ENCODE results near the gene QTRT2. TPM values are rescaled to one million over a fixed set of nuclear protein-coding genes. Genes with fewer than 3 reads are reported as not detected.
A peak's percentile ranks its signal among the peaks of the same experiment; 100 is the strongest.

Gene QTRT2
- total RNA-seq, 6 donors from 2014 or later: 14.7 to 25.7 (median 22.8) TPM

DNA sequence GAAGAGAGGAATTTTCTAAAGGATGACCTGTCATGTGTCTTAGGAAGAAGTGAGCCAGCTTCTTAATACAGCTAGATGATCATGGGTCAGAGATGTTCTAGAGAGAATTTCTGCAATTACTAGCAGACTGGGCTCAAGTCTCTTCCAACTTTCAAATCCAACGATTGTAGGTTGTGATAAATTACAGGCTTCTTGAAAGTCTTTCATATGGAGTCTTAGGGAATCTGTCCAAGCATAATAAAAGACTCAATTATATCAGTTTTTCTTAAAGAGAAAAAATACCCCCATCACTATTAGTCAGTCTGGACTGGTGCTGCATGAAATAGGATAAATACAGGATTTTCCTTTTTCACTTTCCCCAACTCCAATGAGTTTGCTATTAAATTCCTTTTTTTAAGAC, 63.2 kb downstream of the QTRT2 start:
- DNase-seq (no peak), ATAC-seq (ENCODE audit: low FRiP score in 2 of 2) (no peak)
- Histone ChIP-seq H3K9me3 (no peaks in the 10 kb centered on the region), H3K4me1 (peaks cover 6 to 16% (median 8%) of the 10 kb centered on the region in 4 donors), H3K36me3 (no peaks in the 10 kb centered on the region), H3K27me3 (no peaks in the 10 kb centered on the region), H3K4me3 (no peak overlapping the region), H3K27ac (no peak overlapping the region)
- TF ChIP-seq, protein P1, sequence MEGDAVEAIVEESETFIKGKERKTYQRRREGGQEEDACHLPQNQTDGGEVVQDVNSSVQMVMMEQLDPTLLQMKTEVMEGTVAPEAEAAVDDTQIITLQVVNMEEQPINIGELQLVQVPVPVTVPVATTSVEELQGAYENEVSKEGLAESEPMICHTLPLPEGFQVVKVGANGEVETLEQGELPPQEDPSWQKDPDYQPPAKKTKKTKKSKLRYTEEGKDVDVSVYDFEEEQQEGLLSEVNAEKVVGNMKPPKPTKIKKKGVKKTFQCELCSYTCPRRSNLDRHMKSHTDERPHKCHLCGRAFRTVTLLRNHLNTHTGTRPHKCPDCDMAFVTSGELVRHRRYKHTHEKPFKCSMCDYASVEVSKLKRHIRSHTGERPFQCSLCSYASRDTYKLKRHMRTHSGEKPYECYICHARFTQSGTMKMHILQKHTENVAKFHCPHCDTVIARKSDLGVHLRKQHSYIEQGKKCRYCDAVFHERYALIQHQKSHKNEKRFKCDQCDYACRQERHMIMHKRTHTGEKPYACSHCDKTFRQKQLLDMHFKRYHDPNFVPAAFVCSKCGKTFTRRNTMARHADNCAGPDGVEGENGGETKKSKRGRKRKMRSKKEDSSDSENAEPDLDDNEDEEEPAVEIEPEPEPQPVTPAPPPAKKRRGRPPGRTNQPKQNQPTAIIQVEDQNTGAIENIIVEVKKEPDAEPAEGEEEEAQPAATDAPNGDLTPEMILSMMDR (IDR thresholded peaks at IDR 0.05): no peak
- no peak for TF ChIP-seq EP300 (IDR thresholded peaks at IDR 0.05)
- no peak for TF ChIP-seq POLR2AphosphoS5 (IDR thresholded peaks at IDR 0.05)
- TF ChIP-seq POLR2A (IDR thresholded peaks at IDR 0.05): no peak
- WGBS, 2 donors: 73 to 85% methylated on average over 1 of the region's 1 CpG

DNA sequence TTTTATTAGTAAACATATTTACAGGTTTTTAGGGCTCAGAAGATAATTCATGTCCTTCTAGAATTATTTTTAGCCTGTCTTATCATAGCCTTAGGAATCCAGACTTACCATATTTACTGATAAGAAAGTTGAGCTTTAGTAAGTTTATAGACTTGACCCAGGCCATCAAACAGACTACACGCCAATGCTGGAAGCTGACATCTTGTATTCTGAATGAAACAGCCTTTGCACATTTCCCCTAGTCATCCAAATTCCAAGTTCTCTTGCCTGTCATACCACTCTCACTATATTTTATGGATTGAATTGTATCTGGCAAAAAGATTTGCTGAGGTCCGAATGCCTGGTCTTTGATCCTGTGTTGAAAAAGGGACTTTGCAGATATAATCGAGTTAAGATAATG, 63.7 kb downstream of the QTRT2 start:
- Histone ChIP-seq H3K4me3 (no peak overlapping the region), H3K27me3 (no peaks in the 10 kb centered on the region), H3K36me3 (no peaks in the 10 kb centered on the region), H3K9me3 (no peaks in the 10 kb centered on the region), H3K4me1 (peaks cover 6 to 16% (median 8%) of the 10 kb centered on the region in 4 donors), H3K27ac (no peak overlapping the region)
- WGBS, 2 donors: 83 to 88% methylated on average over 3 of the region's 3 CpGs
- DNase-seq (no peak), ATAC-seq (ENCODE audit: low FRiP score in 2 of 2) (no peak)
- TF ChIP-seq POLR2A (IDR thresholded peaks at IDR 0.05) (no peak), POLR2AphosphoS5 (IDR thresholded peaks at IDR 0.05) (no peak), EP300 (IDR thresholded peaks at IDR 0.05) (no peak)
- TF ChIP-seq, protein P1 (IDR thresholded peaks at IDR 0.05): no peak

DNA sequence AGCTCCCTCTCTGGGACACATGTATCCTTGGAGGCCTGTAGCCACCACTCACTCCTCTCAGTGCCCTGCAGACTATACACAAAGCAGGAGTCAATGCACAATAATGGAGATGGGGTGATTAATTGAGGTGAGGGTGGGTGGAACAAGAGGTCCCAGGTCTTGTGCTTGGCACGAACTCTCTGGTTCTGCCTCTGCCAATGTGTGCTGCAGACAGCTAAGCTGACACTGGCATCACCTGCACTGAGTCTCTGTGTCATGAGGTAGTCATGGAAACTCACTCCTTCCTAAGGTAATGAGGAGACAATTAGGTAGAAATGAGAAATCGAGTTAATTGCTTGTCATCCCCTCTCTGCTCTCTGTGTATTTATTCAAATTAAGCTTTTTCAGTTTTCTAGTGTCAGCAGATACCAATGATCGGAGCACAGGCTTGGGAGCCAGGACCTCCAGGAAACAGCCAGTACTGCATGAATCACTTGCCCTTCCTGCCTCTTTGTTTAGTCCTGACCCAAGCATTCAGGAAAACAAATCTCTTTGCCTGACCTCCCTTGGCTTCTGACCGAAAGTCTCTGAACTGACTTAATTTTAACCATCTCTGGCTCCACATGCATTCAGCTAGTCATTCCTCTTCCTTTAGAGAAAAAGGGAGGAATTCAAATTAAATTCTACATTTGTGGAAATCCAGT, 65.6 kb downstream of the QTRT2 start:
- H3K4me3 ChIP-seq: no peak overlapping the region
- ATAC-seq (ENCODE audit: low FRiP score in 2 of 2) (peak in 1 of 2 donors; percentile 63), DNase-seq (no peak)
- no peaks in the 10 kb centered on the region for H3K9me3 ChIP-seq
- WGBS, 2 donors: 50 to 54% methylated on average over 4 of the region's 4 CpGs
- H3K4me1 ChIP-seq: peaks cover 6 to 16% (median 8%) of the 10 kb centered on the region in 4 donors
- no peaks in the 10 kb centered on the region for H3K27me3 ChIP-seq
- peak overlapping the region; percentile 50 to 87 (median 66) for H3K27ac ChIP-seq
- no peaks in the 10 kb centered on the region for H3K36me3 ChIP-seq
- TF ChIP-seq POLR2AphosphoS5 (IDR thresholded peaks at IDR 0.05) (peak; percentile 7 to 24), POLR2A (IDR thresholded peaks at IDR 0.05) (no peak), EP300 (IDR thresholded peaks at IDR 0.05) (no peak)
- TF ChIP-seq, protein P1 (IDR thresholded peaks at IDR 0.05): peak in 1 of 6 experiments; percentile 16

DNA sequence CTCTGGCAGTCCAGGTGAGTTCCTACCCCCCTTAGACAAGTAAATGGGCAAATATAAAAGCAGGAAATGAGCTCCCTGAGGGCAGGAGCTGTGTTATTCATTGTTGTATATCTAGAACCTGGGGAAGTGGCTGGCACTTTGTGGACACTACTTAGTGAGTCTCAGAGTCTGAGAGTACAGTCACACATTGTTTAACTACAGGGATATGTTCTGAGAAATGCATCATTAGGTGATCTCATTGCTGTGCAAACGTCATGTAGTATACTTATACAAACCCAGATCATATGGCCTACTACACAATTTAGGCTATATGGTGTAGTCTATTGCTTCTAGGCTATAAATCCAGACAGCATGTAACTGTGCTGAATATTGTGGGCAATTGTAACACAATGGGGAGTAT, 69.9 kb downstream of the QTRT2 start:
- H3K27ac ChIP-seq: no peak overlapping the region
- WGBS, 2 donors: 62 to 72% methylated on average over 1 of the region's 1 CpG
- DNase-seq (no peak), ATAC-seq (ENCODE audit: low FRiP score in 2 of 2) (no peak)
- no peaks in the 10 kb centered on the region for H3K9me3 ChIP-seq
- H3K27me3 ChIP-seq: no peaks in the 10 kb centered on the region
- H3K4me3 ChIP-seq: no peak overlapping the region
- TF ChIP-seq, protein P1 (IDR thresholded peaks at IDR 0.05): no peak
- TF ChIP-seq EP300 (IDR thresholded peaks at IDR 0.05): no peak
- no peak for TF ChIP-seq POLR2A (IDR thresholded peaks at IDR 0.05)
- TF ChIP-seq POLR2AphosphoS5 (IDR thresholded peaks at IDR 0.05): no peak
- H3K4me1 ChIP-seq: peaks cover 6 to 16% (median 8%) of the 10 kb centered on the region in 4 donors
- no peaks in the 10 kb centered on the region for H3K36me3 ChIP-seq

DNA sequence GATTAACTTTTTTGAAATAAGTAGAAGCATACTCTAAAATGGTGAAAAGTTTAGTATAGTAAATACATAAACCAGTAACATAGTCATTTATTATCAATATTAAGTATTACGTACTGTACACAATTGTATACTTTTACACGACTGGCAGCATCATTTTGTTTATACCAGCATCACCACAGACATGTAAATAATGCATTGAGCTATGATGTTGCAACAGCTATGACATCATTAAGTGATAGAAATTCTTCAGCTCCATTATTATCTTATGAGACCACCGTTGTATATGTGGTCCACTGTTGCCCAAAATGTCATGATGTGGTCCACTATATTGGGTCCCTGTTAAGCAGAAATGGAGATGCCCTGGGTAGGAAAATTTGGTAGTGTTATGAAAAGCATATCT, 71.0 kb downstream of the QTRT2 start:
- Histone ChIP-seq H3K27me3 (no peaks in the 10 kb centered on the region), H3K4me1 (peaks cover 0 to 8% (median under 1%) of the 10 kb centered on the region in 4 donors), H3K9me3 (no peaks in the 10 kb centered on the region), H3K4me3 (no peak overlapping the region), H3K27ac (no peak overlapping the region), H3K36me3 (no peaks in the 10 kb centered on the region)
- TF ChIP-seq POLR2AphosphoS5 (IDR thresholded peaks at IDR 0.05) (no peak), EP300 (IDR thresholded peaks at IDR 0.05) (no peak), POLR2A (IDR thresholded peaks at IDR 0.05) (no peak)
- TF ChIP-seq, protein P1 (IDR thresholded peaks at IDR 0.05): no peak
- DNase-seq (no peak), ATAC-seq (ENCODE audit: low FRiP score in 2 of 2) (no peak)
- WGBS, 2 donors: 79 to 82% methylated on average over 3 of the region's 3 CpGs

All from upper lobe of left lung (tissue), 6 donors.